ENCODE data around the gene APOL5.

The APOL5 gene

DNA sequence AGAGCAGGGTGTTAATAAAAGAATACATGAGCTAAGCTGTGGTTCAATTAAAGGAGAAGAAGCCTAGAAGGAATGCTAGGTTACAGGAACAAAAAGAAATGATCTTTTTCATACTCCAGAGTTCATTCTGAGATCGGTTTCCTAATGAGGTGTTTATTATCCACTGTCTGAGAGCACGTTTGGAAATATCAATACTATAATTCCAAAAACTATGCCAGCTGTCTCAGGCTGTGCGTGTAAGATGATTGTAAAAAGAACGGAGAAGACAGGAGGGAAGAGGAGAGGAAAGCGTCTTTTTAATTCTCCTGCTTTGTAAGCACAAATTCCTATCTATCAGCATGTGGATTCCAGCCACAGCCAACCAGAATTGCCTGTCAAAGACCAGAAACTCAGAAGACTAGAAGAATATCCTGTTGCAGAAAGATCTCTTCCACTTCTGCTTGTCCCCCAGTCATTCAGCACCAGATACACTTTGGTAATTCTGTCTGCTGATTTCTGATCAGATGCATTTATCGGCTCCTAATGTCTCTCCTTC is 25.7 kb downstream of the APOL5 start:
- no peak for DNase-seq

DNA sequence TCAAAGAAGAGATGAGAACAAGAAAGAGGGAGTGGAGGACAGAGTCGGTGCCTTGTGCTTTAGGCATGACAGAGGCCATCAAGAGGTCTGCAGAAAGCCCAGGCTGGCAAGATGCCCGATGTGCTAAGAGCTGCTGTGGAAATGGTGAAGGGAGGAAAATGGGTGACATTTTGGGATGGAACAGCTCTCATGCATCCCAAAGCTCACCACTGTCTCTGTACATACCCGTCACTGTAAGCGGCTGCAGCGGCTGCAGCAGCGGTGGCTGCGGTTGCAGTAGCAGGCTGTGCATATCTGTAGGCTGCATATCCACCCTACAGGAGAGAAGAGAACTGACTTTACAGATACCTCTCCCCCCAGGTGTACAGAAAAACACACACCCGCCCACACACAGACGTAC is 28.6 kb downstream of the APOL5 start:
- no peak for DNase-seq

DNA sequence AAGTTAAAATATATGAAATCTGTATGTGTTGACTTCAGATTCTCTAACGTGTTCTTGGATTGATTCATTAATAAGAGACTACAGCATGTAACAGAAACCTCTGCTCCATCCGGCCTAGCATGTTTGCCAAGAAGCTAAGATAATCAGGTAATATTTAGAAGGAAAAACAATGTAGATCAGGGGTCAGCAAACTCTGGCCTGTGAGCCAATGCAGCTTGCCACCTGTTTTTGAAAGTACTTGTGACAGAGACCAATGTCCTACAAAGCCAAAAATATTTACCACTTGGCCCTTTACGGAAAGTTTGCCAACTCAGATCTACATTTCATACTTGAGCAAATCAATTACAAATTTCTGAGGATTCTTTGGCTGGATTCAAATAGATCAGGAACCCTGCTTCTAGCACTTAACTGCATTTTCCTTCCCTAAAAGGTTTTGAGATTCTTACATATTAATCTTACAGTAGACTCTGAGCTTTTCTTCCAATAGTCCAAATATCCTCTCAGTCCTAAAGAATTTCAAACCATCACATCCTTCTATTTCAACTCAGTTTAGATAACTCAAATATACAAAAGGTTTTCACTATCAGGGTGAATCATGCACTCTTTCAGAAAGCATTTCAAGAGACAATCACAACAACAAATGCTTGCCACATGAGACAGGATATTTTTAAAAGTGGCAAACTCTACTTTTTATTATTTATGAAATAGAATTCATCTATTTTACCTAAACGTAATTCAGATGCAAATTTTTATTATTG is 29.5 kb downstream of the APOL5 start:
- no peak for DNase-seq

DNA sequence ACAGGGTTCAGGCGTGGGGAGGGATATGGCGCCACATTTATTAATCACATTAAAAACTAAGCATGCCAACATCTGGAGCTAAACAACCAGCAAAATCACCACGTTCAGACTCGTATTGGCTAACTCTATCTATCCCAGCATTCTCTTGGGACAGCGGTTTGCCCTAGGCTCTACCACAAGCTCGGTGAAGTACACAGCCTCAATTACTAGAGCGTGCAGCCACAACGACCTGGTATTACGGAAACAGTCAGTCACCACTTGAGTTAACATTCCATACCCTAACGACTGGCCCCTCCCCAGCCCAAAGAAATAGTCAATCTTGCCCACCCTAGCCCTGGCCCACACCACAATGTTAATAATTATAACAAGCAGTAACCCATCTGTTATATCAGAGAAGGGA is 32.1 kb downstream of the APOL5 start:
- peak; percentile 67 for DNase-seq

DNA sequence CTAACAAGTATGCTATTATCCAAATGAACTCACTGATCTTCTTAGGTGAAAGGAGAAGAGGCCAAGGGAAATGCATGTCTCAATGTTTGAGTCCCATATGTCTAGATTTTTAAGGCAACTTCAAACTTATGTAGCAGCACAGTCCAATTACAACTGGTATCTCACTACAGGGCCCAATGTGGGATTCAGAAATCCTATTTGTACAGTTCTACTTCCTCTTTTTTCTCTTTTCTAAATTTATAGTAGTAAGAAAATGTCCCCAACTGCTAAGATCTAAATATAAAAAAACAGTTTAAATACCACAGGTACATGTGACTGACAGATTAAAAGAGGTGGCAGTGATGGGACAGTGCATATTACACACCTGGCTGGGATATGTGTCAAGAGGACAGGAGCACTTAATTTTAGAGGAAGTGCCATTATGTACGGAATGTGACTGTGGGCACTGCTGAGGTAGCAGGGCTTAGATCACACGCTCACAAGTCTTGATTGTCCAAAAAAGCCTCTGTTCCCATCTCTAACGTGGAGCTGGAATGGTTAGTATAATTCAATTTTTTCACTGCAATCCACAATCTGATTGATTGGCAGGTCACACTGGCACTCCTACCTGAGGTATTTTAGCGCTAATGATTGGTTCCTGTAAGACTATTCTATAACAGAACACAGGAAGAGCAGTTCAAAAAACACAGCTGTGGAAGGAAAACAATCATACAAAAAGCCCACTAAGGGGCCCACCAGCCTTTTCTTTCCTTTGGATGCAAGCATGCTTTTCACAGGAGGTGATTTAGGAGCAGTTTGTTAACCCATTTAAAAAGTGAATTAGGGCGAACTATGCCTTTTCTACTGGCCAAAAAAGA is 34.6 kb downstream of the APOL5 start:
- no peak for DNase-seq

DNA sequence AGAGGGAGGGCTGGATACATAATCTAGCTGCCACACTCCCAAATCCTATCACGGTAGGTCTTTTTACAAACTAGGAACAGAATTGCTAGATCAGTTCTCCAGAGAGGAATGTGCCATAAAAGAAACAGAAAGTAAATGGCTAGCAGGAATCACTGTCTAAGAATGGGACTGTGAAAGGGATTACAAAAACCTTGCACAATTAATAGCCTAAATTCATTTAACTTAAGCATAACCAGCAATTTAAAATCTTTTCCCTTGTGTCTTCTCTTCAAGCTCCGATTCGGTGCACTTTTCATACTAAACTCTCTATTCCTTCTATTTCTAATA is 35.2 kb downstream of the APOL5 start:
- no peak for DNase-seq

DNA sequence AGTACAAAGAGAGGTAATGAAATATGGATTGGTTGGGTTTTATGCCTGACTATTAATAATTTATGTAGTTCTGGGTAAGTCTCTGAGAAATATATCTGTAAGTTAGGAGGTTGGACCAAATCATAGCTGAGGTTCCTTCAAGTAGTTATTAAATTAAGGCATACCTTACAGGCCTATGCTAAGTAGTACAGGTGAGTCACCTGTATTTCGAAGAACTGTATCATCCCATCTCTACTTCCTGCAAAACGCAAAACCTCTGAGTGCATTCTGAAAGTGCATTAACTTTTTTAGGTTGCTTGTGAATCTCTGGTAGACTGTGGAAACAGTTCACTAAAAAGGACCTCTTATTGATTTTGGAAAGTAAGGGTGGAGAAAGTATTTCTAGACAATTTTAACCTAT is 37.1 kb downstream of the APOL5 start:
- DNase-seq, result no peak

DNA sequence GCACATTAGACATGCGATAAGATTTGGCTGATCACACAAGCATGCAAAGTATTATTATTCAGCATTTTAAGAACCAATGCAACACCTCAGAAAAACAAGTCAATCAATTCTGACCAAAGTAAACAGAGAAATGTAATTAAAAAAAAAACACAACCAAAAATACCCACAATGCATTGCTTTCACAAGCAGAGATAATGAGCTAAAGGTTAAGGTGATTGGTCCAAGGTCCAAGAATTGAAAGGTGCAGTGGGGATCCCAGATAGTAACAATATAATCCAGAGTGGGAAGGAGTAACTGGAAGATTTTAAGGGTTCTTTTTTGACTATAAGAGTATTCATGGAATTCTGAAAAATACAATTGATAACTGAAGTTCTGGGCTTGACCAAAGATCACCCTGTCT is 39.0 kb downstream of the APOL5 start:
- DNase-seq, result no peak

DNA sequence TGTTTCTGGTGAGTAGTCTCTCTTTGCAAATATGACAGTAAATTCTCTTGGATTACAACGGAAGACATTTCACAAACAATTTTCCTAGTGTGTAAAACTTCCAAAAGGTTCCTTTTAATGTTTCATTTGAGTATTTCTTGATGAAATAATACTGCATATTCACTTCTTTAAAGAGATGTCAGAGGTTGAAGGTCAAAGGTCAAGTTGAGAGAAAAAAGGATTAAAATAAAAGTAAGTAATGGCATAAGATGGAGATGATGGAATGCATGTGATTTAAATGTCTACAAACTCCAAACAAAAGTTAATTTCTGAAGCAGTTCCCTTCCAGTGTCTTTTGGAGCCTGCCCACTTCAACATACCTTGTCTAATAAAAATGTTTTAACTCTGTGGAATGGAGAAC is 40.7 kb downstream of the APOL5 start:
- DNase-seq, result no peak

DNA sequence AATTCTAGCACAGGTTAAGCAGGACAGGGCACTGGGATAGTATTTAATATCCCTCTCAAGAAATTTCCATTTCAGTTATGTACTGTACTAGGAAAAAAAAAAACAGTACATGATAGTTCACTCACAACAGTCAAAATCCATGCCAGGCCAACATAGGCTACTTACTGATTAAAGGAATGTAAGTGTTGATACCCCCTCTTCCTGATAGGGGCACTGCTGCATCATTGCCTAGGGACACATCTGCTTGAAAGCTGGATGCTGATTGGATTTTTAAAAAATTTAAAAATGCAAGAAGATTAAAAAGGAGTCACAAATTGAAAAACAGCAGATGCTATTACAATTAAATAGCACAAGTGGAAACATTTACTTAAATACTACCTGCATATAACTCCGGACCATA is 43.4 kb downstream of the APOL5 start:
- no peak for DNase-seq

DNA sequence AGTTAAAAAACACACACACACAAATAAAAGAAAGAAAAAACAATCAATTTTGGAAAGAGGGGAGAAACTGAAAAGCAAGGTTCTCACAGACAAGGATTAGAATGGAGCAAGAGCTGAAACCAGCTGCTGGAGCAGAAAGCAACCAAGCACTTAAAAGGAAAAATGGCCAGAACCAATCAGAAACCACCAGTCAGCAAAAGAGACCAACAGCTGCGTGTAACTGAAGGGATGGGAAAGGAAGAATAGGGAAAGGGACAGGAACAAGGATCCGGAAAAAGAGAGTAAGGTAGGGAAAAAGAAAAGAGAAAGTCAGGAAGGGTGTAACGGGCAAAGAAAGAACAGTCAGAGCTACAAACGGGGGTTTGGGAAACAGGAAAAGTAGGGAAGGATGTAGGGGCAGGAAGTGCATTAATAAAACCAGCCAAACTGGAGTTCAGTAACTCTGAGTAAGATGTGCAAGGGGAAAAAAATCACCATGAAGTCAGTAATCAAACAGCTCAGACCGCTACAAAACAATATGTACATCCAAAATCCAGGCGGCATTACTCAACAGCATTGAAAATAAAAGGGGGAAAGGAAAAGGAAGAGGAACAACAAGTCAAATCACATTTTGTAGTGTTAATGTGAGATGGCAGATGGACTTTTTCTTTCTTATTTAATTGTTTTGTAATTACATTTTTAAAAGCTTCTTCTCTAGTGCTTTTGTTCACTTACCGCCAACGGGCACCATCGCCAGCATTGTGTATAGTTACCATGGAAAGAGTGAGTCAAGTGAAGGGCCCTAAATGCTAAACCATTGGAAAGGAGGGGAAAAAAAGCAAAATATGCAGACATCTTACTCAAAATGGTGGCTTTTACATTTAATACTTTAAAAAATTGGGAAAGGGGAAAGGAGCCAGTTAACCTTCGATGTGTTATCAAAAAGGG is 49.2 kb downstream of the APOL5 start:
- DNase-seq, result no peak

DNA sequence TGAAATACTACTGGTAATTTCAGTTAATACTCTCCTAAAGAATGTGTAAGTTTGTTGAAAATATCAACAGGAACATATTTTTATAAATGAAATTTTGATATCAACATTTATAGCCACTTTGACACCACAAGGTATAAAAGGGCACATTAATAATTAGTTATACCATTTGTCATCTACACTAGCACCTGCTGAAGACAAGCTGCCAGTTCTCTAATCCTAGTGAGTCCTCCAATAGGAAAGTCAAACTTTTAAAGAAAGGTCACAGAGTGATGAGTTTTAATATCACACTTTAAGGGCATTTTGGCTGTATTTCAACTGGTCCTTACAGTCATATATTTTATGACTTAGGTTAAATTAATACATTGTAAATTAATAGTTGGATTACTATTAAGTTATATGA is 52.3 kb downstream of the APOL5 start:
- no peak for DNase-seq

DNA sequence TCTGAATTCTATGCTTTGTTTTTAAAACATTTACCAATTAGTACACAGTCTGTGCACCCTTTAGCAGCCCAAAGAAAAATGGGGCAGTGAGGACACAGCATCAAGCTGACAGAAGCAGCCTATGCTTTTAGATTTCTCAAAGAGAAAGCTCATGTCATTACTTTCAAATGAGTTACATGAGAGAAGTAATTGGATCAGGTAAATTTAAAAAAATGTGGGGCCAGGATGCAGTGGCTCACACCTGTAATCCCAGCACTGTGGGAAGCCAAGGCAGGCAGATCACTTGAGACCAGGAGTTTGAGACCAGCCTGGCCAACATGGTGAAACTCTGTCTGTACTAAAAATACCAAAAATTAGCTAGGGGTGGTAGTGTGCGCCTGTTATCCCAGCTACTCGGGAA is 57.7 kb downstream of the APOL5 start:
- no peak for DNase-seq

DNA sequence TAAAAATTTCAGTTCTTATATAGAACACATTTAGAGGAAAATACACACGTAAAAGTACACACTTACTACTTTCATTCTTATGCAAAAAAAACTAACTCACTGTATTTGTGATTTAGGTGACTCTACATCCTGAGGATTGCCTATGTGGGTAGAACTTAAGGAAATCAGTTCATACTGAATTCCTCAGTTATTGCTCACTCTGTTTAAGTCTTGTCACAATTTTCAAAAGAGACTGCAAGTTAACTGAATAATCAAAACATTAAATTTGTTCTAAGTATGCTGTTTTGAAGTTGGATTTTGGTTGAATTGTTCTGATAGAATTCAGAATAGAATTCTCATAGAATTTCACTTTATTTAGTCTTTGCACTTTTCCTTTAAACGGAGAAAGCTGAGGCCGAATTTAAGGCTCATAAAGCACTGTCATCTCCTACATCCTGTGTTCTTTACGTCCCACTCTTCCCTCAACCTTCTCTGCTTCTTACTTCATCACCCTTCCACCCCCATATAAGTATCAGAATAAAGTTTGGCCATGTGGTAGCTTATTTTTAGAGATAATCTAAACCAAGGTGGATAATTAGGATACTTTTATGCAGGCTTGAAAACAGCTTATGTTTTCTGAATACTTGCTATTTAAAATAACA is 59.8 kb downstream of the APOL5 start:
- no peak for DNase-seq

All from left hindlimb (tissue), 1 donor.